ENCODE measurements around the gene CCDC116. TPM values are rescaled to one million over a fixed set of nuclear protein-coding genes. Genes with fewer than 3 reads are reported as not detected.
"Not testable (repeated sequence)": the region's sequence is repeated elsewhere in the genome, so short reads cannot be mapped to it uniquely, and the experiment has no call there.

Gene CCDC116
- total RNA-seq, 1 donor from 2014 or later = 0.81 TPM

DNA sequence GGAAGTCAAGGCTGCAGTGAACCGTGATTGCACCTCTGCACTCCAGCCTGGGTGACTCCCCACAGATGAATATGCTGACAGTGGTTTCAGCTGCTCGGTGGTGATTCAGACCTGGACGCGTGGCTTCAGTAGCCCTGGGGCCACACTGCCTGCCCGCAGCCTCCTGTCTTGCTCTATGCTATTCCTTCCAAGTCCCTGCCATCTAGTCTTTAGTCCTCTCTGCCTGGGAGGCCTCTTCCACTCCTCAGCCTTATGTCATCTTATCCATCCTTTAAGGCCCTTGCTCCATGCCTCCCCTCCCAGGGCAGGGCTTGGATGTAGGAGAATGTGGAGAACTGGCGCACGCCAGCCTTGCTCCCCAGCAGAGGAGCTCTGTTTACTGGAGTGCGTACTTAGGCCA lies 25.8 kb upstream of the CCDC116 start:
- intact Hi-C loops (cut with micrococcal nuclease) = no loop called here

DNA sequence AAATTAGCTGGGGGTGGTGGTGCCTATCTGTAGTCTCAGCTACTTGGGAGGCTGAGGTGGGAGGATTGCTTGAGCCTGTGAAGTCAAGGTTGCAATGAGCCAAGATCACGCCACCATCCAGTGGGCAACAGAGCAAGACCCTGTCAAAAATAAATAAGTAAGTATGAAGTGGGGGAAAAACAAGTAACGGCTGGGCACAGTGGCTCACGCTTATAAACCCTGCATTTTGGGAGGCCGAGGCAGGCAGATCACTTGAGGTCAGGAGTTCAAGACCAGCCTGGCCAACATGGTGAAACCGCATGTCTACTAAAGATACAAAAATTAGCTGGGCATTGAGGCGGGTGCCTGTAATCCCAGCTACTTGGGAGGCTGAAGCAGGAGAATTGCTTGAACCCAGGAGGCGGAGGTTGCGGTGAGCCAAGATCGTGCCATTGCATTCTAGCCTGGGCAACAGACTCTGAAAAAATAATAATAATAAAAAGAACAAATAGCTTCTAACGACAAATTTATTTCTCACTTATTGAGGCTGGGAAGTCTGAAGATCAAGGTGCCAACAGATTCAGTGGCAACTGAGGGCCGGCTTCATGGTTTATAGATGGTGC lies 22.9 kb upstream of the CCDC116 start:
- intact Hi-C loops (cut with micrococcal nuclease) = loop anchor here (5.0 kb wide), 1 partner anchor 37 kb away; no protein-coding TSS in a partner anchor

DNA sequence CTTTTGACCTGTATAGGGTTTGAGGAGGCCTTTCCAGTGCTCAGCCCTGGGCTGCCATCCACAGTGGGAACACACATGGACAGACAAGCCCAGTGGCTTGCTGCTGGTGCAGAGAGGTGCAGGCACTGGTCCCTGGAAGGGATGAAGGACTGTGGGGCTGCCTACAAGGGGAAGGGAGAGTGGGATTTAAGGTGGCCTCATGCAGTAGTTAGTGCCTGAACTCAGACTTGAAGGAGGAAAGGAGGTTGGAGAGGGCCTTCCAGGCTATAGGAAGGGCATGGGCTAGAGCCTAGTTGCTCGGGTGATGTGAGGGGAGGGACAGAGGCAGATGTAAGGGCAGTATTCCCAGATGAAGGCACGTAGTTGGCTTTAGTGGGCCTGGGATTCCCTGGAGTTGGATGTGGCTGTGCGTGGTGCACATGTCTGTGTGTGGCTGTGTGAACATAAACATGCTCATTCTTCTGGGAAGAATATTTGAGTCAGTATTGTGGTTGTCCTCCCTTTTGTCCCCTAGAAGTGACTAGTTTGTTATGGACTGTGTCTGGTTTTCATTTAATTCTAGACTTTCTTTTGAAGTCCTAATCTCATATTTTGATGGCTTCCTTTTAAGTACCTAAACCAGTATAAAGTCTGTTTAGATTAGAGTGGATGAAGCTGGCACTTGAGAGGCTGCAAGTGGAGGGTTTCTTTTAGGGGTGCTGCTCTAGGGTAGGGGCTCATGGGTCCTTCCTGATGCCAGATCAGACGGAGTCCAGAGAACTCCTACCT lies 21.2 kb upstream of the CCDC116 start:
- intact Hi-C loops (cut with micrococcal nuclease) = loop anchor here (5.0 kb wide), 1 partner anchor 39 kb away; no protein-coding TSS in a partner anchor

DNA sequence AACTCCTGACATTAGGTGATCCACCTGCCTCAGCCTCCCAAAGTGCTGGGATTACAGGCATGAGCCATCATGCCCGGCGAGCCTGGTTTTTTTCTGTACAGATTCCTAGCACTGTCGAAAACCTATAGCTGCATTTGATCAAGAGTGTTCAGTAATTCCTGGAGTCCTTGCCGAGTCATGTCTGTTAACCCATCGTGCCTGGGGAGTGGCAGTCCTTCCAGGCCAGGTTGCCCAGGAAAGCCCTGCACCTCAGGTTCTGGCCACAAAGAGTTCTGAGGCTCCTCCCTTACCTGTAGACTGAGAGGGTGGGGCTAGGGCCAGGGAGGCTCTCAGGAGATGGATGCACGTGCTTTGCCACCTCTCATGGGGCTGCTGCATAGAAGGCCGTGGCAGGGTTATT lies 19.7 kb upstream of the CCDC116 start:
- intact Hi-C loops (cut with micrococcal nuclease) = loop anchor here (5.0 kb wide), 1 partner anchor 41 kb away; no protein-coding TSS in a partner anchor

DNA sequence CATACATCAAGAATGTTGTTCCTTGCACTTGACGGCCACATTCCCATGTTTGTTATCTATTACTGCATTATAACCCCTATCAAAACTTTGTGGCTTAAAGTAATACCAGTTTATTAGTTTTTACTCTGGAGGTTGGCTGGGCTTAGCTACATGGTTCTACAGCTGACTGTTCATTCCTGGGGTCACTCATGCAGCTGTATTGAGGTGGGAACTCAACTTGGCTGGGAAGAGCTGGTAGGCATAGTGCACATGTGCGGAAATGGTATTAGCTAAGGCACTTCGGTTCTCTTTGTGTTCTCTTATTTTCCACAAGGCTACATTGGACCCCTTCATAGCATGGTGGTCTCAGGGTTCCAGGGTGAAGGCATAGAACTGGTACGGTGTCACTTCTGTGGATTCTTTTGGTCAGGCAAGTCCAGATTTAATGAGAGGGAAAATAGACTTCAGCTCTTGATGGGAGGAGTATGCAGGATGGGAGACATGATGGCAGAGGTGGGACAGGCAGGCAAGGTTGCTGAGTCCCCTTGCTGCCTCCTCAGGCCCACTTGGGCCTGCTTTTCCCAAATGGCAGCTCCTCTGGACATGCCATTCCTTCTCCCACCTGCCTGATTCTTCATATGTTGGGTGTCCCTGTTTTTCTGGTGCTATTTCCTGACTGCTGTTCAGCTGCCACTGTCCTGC lies 18.9 kb upstream of the CCDC116 start:
- intact Hi-C loops (cut with micrococcal nuclease) = loop anchor here (5.0 kb wide), 1 partner anchor 41 kb away; no protein-coding TSS in a partner anchor

DNA sequence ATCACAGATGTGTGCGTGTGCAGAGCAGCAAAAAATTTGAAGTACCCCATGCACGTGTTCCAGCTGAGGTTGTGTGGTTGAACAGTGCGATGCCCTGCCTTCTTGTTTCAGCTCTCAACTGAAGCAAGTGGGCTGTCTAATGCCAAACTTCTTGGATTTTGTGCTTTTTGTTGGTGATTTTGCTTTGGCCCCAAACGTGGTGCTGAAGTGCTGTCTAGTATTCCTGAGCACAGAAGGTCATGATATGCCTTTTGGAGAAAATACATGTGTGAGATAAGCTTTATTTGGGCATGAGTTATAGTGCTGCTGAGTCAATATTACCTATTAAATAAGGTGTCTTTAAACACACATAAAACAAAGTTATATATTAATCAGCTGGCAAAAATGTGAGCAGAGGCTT lies 16.8 kb upstream of the CCDC116 start:
- intact Hi-C loops (cut with micrococcal nuclease) = no loop called here

DNA sequence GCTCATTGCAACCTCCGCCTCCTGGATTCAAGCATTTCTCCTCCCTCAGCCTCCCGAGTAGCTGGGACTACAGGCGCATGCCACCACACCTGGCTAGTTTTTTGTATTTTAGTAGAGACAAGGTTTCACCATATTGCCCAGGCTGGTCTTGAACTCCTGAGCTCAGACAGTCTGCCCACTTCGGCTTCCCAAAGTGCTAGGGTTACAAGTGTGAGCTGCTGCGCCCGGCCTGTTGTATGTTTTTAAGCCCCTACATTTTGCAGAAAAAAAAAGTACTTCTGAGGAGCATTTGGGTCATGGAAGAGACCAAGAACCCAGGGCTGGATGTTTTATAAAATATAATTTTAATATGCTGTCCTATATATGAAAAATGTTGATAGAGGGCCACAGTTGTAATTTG lies 15.2 kb upstream of the CCDC116 start:
- intact Hi-C loops (cut with micrococcal nuclease) = not testable (repeated sequence)

DNA sequence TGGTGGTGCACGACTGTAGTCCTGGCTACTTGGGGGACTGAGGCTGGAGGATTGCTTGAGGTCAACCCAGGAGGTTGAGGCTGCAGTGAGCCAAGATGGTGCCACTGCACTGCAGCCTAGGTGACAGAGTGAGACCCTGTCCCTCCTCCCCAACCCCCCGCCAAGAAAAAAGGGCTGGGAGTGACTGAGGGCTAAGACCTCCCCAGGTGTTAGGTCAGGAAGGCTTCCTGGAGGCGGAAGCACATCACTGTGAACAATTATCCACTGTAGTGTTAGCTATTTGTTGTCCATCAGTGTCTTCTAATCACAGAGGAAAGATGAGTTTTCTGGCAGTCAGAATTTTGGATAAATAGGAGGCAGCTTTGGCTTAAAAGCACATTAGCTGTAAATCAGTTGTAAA lies 11.5 kb upstream of the CCDC116 start:
- intact Hi-C loops (cut with micrococcal nuclease) = no loop called here

DNA sequence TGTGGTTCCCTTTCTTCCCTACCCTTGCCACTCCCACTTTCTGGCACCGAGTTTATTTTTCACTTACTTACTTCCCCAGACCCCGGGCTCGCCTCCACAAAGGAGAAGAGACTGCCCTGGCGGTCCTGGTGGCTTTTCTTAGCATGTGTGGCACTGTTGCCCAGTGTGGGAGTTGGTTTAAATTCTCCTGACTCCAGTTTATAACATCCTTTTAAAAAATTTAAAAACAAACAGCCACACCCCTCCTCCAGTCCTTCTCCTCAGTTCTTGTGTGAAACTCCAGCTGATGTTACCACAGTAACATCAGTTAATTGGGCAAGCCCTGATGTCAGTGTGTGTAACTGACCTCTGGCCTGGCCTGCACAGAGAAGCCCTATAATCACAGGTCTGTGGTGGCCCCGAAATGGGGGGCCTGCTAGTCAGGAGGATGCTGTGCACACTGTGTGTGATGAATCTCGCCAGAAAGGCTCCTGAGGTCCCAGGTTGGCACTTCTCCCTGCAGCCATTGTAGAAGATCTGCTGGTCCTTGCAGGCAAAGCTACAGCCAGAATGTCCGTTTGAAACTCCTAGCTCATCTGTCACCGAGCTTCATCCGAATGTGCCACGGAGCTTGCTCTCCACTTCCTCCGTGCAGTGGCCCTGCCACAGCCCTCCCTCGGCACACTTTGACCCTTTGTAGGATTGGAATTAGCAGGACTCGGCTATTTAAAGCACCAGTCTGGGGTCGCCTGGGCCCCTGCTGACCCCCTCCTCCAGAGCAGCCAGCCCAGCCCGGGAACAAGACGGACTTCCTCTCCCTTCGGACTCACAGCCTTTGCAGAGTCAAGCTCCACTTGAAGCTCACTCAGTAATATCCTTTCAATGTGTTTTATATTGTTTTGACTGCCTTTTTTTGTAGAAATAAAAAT lies 10.3 kb upstream of the CCDC116 start:
- intact Hi-C loops (cut with micrococcal nuclease) = no loop called here

DNA sequence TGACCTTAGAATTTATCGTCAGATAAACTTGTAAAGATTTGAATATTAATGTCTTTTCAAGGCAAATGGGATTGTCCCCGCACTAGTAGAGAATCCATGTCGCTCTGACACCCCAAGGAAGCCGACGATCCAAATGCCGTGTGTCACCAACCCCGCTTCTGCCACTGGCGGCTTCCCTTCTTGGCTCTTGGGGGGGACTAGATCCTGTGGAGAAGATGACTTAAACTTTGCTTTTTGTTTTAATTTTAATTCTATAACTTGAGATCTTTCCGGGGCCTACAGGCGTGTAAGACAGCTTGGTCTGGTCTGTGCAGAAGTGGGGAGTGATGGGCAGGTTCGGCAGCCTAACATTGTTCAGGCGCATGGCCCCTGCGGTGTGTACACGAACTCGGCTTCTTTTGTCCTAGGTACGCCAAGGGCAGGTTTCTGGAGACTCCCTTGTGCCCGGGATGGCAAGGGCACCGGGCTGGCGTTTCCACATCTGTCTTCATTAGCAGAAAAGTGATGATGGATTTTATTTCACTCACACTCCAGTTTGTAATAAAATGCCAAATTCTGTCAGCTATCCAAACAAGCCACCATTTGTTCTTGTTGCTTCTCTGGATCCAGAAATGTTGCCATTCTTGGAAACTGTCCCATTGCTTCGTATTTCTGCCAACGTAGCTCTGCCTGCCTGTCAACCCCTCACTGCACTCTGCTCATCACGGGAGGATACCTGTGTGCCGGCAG lies 9.5 kb upstream of the CCDC116 start:
- intact Hi-C loops (cut with micrococcal nuclease) = no loop called here

DNA sequence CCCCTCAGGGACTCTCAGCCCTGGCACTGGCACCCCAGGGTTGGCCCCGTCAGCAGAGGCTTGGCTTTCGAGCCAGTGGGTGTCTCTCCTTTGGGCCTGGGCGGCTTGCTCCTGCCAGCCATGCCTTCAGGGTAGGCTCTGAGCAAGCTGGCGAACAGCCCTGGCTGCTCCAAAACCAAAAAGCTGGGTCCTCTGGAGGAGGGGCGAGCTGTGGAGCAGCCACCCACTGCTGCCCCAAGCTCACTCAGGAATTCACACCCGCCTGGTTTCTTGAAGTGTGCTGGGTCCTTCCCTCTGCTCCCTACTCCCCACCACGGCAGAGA lies 9.0 kb upstream of the CCDC116 start:
- intact Hi-C loops (cut with micrococcal nuclease) = no loop called here

DNA sequence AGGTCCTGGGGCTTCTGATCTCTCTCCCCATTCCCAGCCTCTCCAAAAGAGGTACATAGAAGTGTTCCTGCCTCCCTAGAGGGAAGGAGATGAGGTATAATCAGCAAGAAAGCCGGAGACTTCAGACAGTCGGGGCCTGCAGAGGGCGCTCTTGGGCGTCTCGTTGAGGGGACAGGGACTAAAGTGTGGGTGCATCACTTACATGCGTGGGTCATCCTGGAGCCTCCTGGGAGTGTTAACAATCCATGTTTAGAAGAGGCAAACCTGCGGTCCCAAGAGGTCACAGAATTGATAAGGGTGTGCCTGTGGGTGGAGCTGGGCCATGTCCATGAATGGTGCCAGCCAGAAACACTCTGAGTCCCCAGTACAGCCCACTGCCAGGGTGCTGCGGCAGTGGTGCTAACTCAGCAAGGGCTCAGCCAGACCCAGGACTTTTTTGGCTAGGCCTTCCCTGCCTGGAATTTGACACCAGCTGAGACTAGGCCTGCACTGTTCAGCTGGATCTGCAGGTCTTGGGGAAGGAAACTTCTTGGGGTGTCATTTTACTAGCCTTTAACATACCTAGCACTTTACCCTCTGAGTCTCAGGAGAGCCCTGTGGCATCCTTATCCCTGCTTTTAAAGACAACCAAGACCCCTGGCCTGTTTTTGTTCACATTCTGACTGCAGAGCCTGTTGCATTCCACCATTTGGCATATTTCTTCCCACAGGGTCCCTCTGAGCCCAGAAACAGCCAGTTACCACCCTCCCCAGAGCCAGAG lies 8.3 kb upstream of the CCDC116 start:
- intact Hi-C loops (cut with micrococcal nuclease) = no loop called here

DNA sequence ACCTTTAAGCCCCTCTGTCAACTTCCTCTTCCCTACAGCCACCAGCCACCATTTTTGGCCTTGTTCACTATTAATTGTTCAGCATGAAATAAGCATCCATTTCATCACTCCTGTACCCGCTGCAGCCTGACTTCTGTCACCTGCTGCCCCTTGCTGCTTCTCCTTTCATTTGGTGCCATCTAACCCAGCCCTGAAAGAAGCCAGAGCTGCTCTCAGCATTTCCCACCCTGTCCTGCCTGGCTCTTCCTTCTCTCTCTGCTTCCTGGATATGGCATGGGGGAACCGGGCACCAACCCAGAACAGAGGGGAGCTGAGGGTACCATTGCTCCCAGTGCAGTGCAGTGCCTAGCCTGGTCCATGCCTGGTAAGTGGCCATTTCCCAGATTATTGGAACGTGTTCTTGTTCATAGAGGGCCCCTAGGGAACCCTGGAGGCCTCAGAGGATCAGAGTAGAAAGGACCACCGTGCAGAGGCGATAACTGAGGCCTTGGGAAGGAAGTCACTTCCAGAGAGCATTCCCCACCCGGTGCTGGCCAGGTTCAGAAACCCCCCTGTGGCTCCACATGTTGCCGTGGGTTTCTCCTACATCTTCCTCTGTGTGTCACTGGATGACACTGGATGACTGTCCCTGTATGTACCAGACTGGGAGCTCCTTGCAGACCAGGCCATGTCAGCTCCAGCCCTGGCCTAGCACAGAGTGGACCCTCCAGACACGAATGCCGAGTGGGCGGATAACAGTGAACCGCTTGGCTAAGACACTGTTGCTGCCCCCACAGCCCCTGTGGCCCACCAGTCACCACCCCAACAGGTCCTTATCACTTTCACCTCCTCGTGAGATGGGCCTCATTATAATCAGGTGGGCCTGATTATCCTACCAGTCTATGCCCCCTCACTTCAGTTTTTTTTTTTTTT lies 7.4 kb upstream of the CCDC116 start:
- intact Hi-C loops (cut with micrococcal nuclease) = no loop called here

DNA sequence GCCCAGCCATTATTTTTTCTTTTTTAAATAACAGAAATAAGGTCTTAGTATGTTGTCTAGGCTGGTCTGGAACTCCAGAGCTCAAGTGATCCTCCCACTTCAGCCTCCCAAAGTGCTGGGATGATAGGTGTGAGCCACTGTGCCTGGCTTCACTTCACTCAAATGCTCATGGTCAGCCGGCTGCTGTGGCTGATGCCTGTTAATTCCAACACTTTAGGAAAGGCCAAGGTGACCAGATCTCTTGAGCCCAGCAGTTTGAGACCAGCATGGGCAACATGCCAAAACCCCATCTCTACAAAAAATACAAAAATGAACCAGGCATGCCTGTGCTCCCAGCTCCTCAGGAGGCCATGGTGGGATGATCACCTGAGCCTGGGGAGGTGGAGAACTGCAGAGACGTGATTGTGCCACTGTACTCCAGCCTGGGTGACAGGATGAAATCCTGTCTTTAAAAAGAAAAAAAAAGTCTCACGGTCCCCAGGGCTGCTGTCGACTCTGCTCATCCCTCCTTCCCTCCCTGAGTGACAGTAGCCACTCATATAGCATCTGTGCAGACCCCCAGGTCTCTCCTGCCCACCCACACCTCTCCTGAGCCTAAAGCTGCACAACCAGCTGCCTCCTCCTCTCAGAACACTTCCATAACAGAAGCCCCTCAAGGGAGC lies 6.4 kb upstream of the CCDC116 start:
- intact Hi-C loops (cut with micrococcal nuclease) = no loop called here

DNA sequence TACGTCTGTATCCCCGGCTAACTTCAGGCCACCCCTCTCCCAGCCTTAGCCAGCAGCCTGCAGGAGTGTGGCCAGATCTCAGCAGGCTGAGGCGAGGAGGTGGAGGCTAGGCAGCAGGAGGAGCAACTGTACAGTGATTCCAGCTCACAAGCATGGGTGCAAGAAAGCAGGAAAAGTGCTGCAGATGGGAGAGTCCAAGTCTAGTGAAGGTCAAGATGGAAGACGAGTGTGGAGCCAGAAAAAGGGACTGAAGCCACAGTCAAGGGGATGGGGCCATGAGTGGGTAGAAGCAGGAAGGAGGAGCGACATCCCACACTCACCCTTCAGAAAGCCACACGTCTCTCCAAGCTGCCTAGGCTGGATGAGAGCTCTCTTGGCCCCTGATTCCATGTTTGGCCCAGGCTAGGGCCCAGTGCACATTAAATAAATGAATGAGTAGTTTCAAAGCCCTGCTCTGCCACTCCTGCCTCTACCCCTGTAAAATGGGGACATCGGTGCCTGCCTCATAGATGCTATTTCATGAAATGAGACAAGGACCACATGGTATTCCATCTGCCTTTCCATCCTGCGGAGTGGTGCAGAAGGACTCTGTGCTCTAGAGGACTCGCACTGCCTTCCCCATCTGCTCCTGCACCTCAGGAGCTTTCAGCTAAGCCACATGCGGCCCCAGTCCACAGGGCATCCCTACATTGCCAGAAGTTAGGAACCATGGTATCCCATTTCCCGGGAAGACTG lies 5.7 kb upstream of the CCDC116 start:
- intact Hi-C loops (cut with micrococcal nuclease) = no loop called here

DNA sequence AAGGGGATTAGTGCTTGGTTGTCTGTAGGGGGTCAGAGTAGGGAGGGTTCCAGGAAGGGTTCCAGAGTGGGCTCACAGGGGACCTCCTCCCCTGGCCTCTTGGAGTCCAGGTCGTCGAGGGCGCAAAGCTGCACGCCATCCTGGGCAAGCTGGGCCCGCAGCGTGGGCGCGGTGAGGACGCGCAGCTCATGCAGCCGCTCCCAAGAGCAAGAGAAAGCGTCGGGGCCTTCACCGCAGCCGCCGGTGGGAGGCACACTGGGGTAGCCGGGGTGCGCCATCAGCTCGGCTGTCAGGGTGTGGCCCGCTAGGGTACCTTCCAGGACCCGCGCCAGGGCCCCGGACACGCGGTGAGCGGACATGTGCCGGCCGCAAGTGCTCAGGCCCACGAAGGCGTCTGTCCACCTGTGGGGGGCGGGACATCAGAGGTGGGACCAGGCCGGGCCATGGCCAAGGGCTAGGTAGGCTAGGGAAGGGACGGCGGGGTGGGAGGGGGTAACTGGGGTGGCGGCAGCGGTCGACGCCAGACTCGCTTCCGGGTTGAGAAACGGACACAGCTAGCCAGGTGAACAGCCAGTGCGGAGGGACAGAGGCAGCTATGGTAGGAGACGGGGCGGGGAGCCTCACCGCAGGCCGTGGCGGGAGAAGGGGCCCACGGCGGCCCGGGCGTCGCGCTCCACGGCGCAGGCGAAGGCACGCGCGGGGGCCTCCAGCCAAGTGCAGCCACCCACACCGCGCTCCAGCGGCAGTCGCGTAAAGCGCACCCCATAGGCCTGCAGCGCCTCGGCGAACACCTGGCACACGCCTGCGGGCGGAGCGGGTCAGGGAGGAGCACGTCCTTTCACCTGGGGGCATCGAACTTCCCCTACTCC lies 3.9 kb upstream of the CCDC116 start:
- intact Hi-C loops (cut with micrococcal nuclease) = loop anchor here (1.0 kb wide), 1 partner anchor 61 kb away; the partner anchor contains the start of gene UBE2L3

Measured in T-helper 1 cell treated with Interleukin-12 subunit alpha and Interleukin-12 subunit beta and Interleukin-4 antibody, amounts not matched to agents 30 ng/mL and 1 ng/mL, for 36 hours (primary cell).